KMS-11 (cell line): ENCODE measurements around the gene EME1.

Experiments used
- H2AFZ ChIP-seq: fragments of 200-600 bp; sonication (generic); 2 replicates; pipeline ENCODE4 v1.6.1; 2016; ENCODE audit warnings: antibody characterized with exemption, mixed run types, low read depth
- H3K27ac ChIP-seq: fragments of 200-600 bp; sonication (generic); 2 replicates; pipeline ENCODE4 v1.6.1; 2016; ENCODE audit warnings: mild to moderate bottlenecking, mixed run types
- H3K27me3 ChIP-seq: fragments of 200-600 bp; sonication (generic); 2 replicates; pipeline ENCODE4 v1.6.1; 2017; ENCODE audit warnings: mild to moderate bottlenecking, low read depth, mixed run types, moderate library complexity; ENCODE audit not compliant: insufficient read depth
- H3K36me3 ChIP-seq: fragments of 200-600 bp; sonication (generic); 2 replicates; pipeline ENCODE4 v1.6.1; 2017; ENCODE audit warnings: mild to moderate bottlenecking, mixed run types; ENCODE audit not compliant: insufficient read depth
- H3K4me1 ChIP-seq: fragments of 200-600 bp; sonication (generic); 2 replicates; pipeline ENCODE4 v1.6.1; 2016; ENCODE audit warnings: mild to moderate bottlenecking, low read depth, mixed run types; ENCODE audit not compliant: poor library complexity, severe bottlenecking
- H3K4me2 ChIP-seq: fragments of 200-600 bp; sonication (generic); 2 replicates; pipeline ENCODE4 v1.7.0; 2016; ENCODE audit warnings: mild to moderate bottlenecking, mixed run types
- H3K4me3 ChIP-seq: fragments of 200-600 bp; sonication (generic); IDR thresholded peaks from 2 replicates; pipeline ENCODE4 v1.6.1; 2017; ENCODE audit warnings: low read depth, low read length, mixed read lengths; ENCODE audit not compliant: insufficient read depth
- H3K79me2 ChIP-seq: fragments of 200-600 bp; sonication (generic); 2 replicates; pipeline ENCODE4 v1.6.1; 2016; ENCODE audit warnings: low read depth, mixed run types; ENCODE audit not compliant: insufficient read depth
- H3K9ac ChIP-seq: fragments of 200-600 bp; sonication (generic); 2 replicates; pipeline ENCODE4 v1.6.1; 2016; ENCODE audit warnings: mild to moderate bottlenecking, mixed run types
- H4K20me1 ChIP-seq: fragments of 200-600 bp; sonication (generic); 2 replicates; pipeline ENCODE4 v1.6.1; 2016; ENCODE audit warnings: mild to moderate bottlenecking, mixed run types; ENCODE audit not compliant: insufficient read depth
- TF ChIP-seq, protein P1 (sequence below): fragments of 200-600 bp; sonication (generic); conservative IDR thresholded peaks from 2 replicates; pipeline ENCODE4 v1.6.1; 2017; ENCODE audit warnings: low read depth, mild to moderate bottlenecking, antibody characterized with exemption, low read length, moderate library complexity, mixed read lengths

Gene EME1

DNA sequence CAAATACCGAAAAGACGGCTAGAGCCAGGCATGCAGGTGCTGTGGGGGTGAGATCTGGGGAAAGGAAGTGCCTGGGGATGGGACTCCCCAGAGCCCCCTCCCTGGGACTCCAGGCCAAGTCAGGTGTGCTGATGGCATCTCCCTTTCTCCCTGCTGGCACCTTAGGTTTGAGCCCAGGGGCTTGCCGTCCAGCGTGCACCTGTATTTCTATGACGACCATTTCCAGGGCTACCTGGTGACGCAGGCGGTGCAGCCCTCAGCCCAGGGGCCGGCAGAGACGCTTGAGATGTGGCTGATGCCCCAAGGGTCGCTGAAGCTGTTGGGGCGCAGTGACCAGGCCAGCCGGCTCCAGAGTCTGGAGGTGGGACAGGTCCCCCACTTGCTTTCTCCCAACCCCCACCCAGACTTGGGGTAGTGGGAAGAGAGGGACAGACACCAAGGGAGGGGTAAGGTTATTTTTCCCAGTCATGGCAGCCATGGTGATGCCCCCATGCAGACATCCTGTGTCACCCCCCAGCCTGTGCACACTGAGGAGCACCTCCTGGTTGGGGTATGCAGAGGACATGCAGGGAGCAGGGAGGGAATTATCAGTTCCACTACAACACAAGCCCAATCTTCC, 16.0 kb upstream of the EME1 start:
- TF ChIP-seq, protein P1, sequence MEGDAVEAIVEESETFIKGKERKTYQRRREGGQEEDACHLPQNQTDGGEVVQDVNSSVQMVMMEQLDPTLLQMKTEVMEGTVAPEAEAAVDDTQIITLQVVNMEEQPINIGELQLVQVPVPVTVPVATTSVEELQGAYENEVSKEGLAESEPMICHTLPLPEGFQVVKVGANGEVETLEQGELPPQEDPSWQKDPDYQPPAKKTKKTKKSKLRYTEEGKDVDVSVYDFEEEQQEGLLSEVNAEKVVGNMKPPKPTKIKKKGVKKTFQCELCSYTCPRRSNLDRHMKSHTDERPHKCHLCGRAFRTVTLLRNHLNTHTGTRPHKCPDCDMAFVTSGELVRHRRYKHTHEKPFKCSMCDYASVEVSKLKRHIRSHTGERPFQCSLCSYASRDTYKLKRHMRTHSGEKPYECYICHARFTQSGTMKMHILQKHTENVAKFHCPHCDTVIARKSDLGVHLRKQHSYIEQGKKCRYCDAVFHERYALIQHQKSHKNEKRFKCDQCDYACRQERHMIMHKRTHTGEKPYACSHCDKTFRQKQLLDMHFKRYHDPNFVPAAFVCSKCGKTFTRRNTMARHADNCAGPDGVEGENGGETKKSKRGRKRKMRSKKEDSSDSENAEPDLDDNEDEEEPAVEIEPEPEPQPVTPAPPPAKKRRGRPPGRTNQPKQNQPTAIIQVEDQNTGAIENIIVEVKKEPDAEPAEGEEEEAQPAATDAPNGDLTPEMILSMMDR = no peak
- H4K20me1 ChIP-seq = no peaks in the 10 kb centered on the region
- H3K4me2 ChIP-seq = no peak overlapping the region
- no peaks in the 10 kb centered on the region for H3K36me3 ChIP-seq
- no peaks in the 10 kb centered on the region for H3K79me2 ChIP-seq
- no peak overlapping the region for H2AFZ ChIP-seq
- no peaks in the 10 kb centered on the region for H3K27me3 ChIP-seq
- no peak overlapping the region for H3K27ac ChIP-seq
- peaks cover 3% of the 10 kb centered on the region for H3K4me1 ChIP-seq
- no peak overlapping the region for H3K9ac ChIP-seq
- no peak overlapping the region for H3K4me3 ChIP-seq

DNA sequence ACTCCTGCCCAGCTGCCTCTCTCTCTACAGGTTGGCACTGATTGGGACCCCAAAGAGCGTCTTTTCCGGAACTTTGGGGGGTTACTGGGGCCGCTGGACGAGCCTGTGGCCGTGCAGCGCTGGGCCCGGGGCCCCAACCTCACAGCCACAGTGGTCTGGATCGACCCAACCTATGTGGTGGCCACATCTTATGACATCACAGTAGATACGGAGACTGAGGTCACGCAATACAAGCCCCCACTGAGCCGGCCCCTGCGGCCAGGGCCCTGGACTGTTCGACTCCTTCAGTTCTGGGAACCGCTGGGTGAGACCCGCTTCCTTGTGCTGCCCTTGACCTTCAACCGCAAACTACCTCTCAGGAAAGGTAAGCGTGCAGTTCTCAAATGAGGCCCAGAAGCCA, 14.9 kb upstream of the EME1 start:
- TF ChIP-seq, protein P1 = no peak
- Histone ChIP-seq H3K27me3 (no peaks in the 10 kb centered on the region), H3K36me3 (no peaks in the 10 kb centered on the region), H3K27ac (no peak overlapping the region), H3K4me2 (no peak overlapping the region), H2AFZ (no peak overlapping the region), H3K9ac (no peak overlapping the region), H3K4me3 (no peak overlapping the region), H4K20me1 (no peaks in the 10 kb centered on the region), H3K79me2 (no peaks in the 10 kb centered on the region), H3K4me1 (peaks cover 10% of the 10 kb centered on the region)

DNA sequence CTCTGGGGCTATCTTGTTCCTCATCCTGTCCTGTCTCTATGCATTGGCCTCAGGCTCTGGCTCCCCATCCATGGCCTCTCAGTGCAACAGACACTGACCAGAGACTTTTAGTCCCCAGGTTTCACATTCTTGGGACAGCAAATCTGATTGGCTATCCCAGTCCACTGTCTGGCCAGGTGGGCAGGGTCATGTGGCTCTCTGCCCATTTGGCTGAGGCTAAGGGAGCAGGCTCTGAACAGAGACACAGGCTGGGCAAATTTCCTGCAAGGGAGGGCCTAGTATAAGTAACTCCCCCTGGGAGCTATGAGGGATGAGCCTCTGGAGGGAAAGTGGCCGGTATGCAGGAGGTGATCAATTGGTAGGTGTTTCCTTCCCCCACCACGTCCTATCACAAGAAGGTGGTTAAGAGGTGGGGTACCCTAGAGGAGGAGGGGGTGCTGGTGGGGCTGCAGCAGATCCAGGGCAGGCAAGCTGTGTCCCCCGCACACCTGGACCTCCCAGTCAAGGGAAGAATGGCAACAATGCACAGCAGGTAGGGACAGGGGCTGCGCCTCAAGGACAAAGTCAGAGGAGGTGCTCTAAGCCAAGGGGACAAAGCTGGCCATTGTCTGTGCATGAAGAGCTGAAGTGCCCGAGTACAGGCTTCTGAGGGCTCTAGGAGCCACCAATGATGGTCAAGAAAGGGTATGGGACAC, 13.9 kb upstream of the EME1 start:
- Histone ChIP-seq H3K4me3 (no peak overlapping the region), H3K4me1 (peaks cover 10% of the 10 kb centered on the region), H2AFZ (no peak overlapping the region), H3K27ac (no peak overlapping the region), H3K79me2 (no peaks in the 10 kb centered on the region), H4K20me1 (no peaks in the 10 kb centered on the region), H3K36me3 (no peaks in the 10 kb centered on the region), H3K9ac (no peak overlapping the region), H3K27me3 (no peaks in the 10 kb centered on the region), H3K4me2 (no peak overlapping the region)
- TF ChIP-seq, protein P1 = no peak

DNA sequence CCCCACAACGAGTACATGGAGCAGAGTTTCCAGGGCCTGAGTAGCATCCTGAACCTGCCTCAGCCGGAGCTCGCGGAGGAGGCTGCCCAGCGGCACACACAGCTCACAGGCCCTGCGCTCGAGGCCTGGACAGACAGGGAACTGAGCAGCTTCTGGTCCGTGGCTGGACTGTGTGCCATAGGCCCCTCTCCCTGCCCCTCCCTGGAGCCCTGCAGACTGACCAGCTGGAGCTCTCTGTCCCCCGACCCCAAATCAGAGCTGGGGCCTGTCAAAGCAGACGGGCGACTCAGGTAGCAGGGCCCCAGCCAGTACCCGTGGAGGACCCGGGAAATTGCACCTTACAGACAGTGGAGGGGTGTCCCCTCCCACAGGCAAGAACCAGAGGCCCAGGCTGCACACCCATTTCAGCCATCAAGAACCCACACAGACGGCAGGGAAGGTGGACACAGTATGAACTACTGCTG, 13.0 kb upstream of the EME1 start:
- no peak overlapping the region for H3K27ac ChIP-seq
- H4K20me1 ChIP-seq = no peaks in the 10 kb centered on the region

More for the DNA sequence above, 13.0 kb upstream of the EME1 start:
- H3K36me3 ChIP-seq = no peaks in the 10 kb centered on the region
- no peaks in the 10 kb centered on the region for H3K79me2 ChIP-seq
- TF ChIP-seq, protein P1 = no peak
- no peak overlapping the region for H2AFZ ChIP-seq
- H3K4me3 ChIP-seq = no peak overlapping the region
- no peak overlapping the region for H3K9ac ChIP-seq
- no peak overlapping the region for H3K4me2 ChIP-seq
- H3K4me1 ChIP-seq = peaks cover 10% of the 10 kb centered on the region
- no peaks in the 10 kb centered on the region for H3K27me3 ChIP-seq
